NCI-H460 (cell line): ENCODE results near the gene CD4. TPM values are rescaled to one million over a fixed set of nuclear protein-coding genes. Genes with fewer than 3 reads are reported as not detected.

ENCODE experiments used
- DNase-seq: peaks from one replicate; pipeline ENCODE4 v3.0.0-alpha.2; 2016; ENCODE audit warnings: low read depth; ENCODE audit errors: extremely low read depth
- total RNA-seq: library from RNA; depleted of rRNA; stranded (reverse); fragments of >200 nt; shearing (Covaris generic); gene quantifications from 2 replicates; pipeline ENCODE4 v1.2.3, GENCODE V29; 2014

The CD4 gene
- total RNA-seq, 1 experiment from 2014 or later, result not detected

- DNase-seq, result no peak
Measured at GRCh38 chr12:6840761-6841515, 51.6 kb downstream of the CD4 start, which contains the start of gene GNB3. Gene GNB3, plus strand, starts transcription at chr12:6840925. Its CDS starts 363 bp downstream, at chr12:6841288.

DNA sequence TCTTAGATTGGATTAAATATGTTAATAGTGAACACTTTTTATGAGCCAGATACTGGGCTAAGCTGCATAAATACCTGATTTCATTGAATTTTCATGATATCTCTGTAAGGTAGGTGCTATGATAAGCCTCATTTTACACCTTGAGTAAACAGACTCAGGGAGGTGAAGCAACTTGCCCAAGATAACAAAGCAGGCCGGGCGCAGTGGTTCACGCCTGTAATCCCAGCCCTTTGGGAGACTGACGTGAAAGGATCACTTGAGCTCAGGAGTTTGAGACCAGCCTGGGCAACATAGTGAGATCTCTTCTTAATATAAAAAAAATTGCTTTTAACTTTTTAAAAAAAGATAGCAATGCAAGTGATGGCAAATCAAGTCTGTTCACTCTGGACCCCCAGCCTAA, 52.7 kb downstream of the CD4 start:
- DNase-seq, result no peak

GRCh38 chr12:6843118-6843902, 54.0 kb downstream of the CD4 start:
- no peak for DNase-seq

- no peak for DNase-seq
Measured at GRCh38 chr12:6845395-6845794, 56.1 kb downstream of the CD4 start.

DNA sequence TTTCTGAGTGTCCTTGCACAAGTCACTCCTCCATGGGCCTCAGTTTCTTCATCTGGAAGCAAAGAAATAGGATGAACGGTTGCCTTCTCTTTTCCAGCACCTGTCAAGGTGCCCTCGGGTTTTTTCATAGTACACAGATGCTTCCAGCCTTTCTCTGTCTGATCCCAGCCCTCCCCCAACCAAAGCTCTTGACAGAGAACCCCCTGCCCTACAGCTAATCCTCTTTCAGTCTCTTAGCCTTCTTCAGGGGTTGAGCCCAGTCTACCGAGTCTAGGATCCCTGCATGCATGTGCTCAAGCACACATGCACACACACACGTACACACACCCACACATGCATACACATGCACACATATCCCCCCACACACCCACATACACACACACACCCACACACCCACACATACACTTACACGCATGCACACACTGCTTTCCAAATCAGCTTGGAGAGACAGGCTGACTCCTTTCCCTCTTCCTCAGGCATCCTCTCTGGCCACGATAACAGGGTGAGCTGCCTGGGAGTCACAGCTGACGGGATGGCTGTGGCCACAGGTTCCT, 57.1 kb downstream of the CD4 start:
- DNase-seq, result no peak

GRCh38 chr12:6847676-6848075, 58.3 kb downstream of the CD4 start:
- DNase-seq, result no peak

DNA sequence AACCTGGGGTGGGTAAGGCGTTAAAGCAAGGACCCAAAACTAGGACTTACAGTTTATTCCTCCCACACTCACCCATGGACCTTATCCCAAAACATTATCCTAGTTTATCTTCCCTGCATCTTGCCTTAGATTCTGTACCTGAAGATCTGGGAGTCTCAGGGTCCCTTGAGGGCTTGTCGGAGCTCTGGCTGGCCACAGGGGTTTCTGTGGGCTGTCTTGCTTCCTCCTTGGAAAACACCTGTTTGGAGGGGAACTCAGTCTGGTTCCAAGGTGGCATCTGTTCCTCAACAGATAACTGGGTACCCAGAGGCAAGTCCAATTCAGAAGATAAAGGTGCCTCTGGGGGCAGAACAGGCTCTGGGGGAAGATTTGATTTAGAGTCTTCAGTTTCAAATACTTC, 60.1 kb downstream of the CD4 start:
- no peak for DNase-seq

DNA sequence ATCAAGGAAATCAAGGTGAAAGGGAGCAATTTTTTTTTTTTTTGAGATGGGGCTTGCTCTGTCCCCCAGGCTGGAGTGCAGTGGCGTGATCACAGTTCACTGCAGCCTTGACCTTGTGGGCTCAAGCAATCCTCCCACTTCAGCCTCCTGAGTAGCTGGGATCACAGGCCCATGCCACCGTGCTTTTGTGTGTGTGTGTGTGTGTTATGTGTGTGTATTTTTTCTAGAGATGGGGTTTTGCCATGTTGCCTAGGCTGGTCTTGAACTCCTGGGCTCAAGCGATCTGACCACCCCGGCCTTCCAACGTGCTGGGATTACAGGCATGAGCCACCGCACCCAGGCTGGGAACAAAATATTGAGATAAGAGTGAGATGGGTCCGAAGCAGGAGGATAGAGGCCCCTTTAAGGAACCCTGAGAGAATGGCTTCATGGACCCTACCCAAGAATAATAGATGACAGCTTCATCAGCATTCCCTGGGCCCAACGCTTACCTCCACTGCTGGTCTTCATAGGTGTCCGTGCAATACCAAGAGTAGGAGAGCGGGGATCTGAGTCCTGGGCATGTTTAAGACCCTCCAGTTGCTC, 60.7 kb downstream of the CD4 start:
- DNase-seq, result no peak

- DNase-seq, result no peak
Measured at GRCh38 chr12:6850796-6851152, 61.4 kb downstream of the CD4 start.

DNA sequence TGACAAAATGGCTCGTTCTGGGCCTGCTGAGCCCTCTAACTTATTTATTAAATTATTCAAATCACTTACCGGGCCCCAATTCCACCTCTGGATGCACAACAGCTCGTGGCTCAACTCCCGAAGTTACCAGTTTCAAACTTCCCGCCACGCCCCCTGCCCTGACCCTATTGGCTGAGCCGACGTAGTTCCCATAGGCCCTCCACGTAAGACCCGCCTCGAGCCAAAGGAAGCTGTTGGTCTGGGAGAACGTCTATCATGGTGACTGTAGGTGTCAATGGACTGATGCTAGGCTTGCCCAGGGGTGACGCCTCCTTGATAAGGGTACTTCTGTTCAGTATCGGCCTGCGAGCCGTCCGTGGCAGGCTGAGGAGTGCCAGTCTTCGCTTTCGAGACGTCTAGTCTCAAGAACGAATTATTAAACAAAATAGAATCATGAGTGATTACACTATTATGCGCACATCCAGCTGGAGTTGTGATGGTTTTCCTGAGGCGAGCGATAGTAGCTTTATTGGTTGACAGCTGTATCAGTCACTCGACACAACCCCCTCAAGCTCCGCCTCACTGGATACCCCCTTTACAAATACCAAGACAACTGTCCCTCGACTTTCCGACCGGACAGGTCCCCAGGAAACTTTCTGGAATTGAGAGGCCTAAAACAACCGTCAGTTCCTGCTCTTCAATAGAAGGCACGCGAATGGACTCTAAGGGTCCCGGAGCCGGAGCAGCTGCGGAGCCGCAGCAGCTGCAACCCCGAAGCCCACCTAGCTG, 62.0 kb downstream of the CD4 start, which contains the start of gene CDCA3:
Gene CDCA3 (minus strand): TSS at position 134 of the 768 bp plus-strand sequence. CDS start 334 bp downstream, outside the sequence.
- DNase-seq, result peak; percentile 98

DNA sequence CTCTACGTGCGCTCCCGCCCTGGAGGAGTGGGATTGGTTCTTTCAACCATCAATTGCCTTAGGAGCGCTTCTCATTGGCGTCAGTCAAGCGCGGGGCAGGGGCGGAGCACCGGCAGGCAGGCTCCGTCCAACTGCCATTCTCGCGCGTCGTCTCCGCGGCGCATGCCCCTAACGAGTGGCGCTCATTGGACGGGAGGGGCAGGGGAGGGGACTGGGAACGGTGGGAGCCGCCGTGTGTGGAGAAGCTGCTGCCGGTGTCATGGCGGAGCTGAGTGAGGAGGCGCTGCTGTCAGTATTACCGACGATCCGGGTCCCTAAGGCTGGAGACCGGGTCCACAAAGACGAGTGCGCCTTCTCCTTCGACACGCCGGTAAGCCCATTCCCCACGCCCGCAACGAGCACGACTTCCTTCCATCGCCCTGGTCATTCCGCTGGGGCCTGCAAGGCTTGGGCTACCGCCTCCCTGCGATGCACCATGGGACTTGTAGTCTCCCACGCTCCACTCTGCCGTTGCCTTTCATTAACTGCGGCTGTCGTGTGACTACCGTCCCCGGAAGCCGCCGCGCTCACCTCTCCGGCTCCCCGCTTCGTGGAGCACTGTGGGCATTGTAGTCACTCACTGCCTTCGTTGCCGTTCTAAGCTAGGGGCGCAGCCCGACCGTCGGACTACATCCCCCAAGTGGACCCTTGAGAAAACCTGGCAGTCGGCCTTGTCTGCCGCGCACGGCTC, 62.8 kb downstream of the CD4 start, which contains the start of gene USP5:
Gene USP5 (plus strand): TSS at position 230 of the 730 bp plus-strand sequence. CDS start 30 bp downstream, at position 260.
- DNase-seq, result peak; percentile 98

- DNase-seq, result no peak
Measured at GRCh38 chr12:6852651-6853354, 63.5 kb downstream of the CD4 start.

DNA sequence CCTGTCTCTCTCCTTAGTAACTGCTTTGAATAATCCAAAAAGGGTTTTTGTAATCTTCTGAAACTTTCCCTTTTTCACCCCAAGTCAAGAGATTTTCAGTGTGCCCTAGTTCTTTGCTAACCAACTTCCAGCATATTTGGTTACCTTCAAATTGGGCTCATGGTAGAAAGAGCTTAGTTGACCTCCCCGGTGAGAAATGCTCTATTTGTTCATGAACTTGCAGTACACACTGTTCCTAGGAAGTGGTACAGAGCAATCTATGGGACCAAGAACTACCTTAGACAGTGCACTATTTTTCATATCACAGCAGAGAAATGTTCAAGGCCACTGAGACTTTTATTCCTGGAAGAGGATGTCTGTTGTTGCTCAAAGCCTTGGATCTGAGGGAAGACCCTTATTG, 64.3 kb downstream of the CD4 start:
- DNase-seq, result no peak

GRCh38 chr12:6854036-6854435, 64.7 kb downstream of the CD4 start:
- DNase-seq, result no peak

DNA sequence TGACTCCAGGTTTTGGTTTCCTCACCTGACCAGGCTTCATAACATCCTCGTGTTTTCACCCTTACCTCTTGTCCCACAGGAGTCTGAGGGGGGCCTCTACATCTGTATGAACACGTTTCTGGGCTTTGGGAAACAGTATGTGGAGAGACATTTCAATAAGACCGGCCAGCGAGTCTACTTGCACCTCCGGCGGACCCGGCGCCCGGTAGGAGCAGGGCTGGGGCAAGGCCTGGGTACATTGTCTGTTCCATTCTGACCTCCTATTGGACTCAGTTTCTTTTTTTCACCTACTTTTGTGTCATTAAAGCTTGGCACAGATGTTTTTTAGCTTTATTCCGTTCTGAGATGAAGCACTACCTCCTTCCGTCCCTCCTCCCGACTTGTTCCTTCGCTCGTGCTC, 66.0 kb downstream of the CD4 start:
- no peak for DNase-seq

- no peak for DNase-seq
Measured at GRCh38 chr12:6858799-6859198, 69.5 kb downstream of the CD4 start.

DNA sequence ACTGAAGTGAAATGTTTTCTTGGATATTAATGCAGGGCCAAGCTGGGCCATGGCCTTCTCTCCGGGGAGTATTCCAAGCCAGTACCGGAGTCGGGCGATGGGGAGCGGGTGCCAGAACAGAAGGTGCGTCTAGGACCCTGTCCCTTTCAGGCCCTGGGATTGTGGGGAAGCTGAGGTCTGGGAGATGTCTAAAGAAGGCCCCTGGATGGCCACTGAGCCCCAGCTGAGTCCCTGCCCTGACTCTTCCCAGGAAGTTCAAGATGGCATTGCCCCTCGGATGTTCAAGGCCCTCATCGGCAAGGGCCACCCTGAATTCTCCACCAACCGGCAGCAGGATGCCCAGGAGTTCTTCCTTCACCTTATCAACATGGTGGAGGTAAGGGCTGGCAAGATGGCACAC, 70.8 kb downstream of the CD4 start:
- DNase-seq, result no peak

DNA sequence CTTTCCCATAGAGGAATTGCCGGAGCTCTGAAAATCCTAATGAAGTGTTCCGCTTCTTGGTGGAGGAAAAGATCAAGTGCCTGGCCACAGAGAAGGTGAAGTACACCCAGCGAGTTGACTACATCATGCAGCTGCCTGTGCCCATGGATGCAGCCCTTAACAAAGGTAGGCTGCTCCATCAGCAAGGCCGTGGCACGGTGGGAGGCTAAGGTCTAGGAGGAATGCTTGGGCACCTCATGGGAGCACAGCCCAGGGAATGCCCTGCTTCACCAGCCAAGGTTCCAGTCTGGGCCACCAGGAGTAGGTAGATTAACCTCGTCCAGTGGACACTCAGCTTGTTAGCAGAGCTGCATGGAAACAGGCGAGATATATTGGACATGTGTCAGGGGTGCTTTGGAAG, 71.6 kb downstream of the CD4 start:
- DNase-seq, result no peak

GRCh38 chr12:6861391-6861790, 72.1 kb downstream of the CD4 start:
- no peak for DNase-seq
